IMR-90 (cell line): ENCODE measurements around the gene GUCD1. TPM values are rescaled to one million over a fixed set of nuclear protein-coding genes. Genes with fewer than 3 reads are reported as not detected.

Experiments
- ATAC-seq: fragments of 200-7000 bp; cut with Tn5 transposase; 2 replicates; pipeline ENCODE4 v1.9.1; 2020; ENCODE audit warnings: low read depth, mild to moderate bottlenecking, moderate library complexity
- BruUV-seq: library from RNA; stranded (reverse); fragments of 400-500 nt; replicated peaks from 2 replicates; lab custom pipeline; 2021; lab: Mats Ljungman, UMichigan
- CTCF ChIA-PET: fragments of 300-600 bp; formaldehyde crosslinking; extraction: SDS; loops from one replicate; lab custom pipeline; 2021; ENCODE audit warnings: antibody characterized with exemption; lab: Yijun Ruan, JAX
- POLR2A ChIA-PET: fragments of 300-600 bp; sonication (Branson Sonifier 250); formaldehyde crosslinking; loops from one replicate; lab custom pipeline; 2022; ENCODE audit warnings: antibody characterized with exemption; ENCODE audit not compliant: unreplicated experiment; lab: Charles Lee
- DNase-seq: peaks from one replicate; pipeline ENCODE4 v3.0.0; 2013
- H2AFZ ChIP-seq: replicated peaks from 2 replicates; pipeline ENCODE3; 2013; ENCODE audit warnings: low read length, mild to moderate bottlenecking; ENCODE audit not compliant: poor library complexity
- H2AK5ac ChIP-seq: 2 replicates; pipeline ENCODE4 v1.6.1; 2013; ENCODE audit warnings: low read depth, low read length, inconsistent platforms
- H2AK9ac ChIP-seq: replicated peaks from 2 replicates; pipeline ENCODE3; 2013; ENCODE audit warnings: mild to moderate bottlenecking, low read depth, low read length, moderate library complexity; ENCODE audit not compliant: poor library complexity
- H2BK120ac ChIP-seq: 2 replicates; pipeline ENCODE4 v1.6.1; 2013; ENCODE audit warnings: low read depth, low read length, inconsistent platforms
- H2BK15ac ChIP-seq: 3 replicates; pipeline ENCODE4 v1.6.1; 2013; ENCODE audit warnings: low read depth, low read length, inconsistent platforms
- H2BK20ac ChIP-seq: 2 replicates; pipeline ENCODE4 v1.6.1; 2013; ENCODE audit warnings: low read depth, mild to moderate bottlenecking, inconsistent platforms, low read length, moderate library complexity
- H2BK5ac ChIP-seq: 2 replicates; pipeline ENCODE4 v1.6.1; 2013; ENCODE audit warnings: mild to moderate bottlenecking, low read depth, low read length, inconsistent platforms; ENCODE audit not compliant: poor library complexity, severe bottlenecking
- H3K14ac ChIP-seq: replicated peaks from 2 replicates; pipeline ENCODE4 v1.6.1; 2013; ENCODE audit warnings: low read depth, low read length, inconsistent platforms
- H3K18ac ChIP-seq: 2 replicates; pipeline ENCODE4 v1.6.1; 2013; ENCODE audit warnings: low read depth, low read length, control low read depth
- H3K23ac ChIP-seq: 2 replicates; pipeline ENCODE4 v1.6.1; 2013; ENCODE audit warnings: low read depth, low read length, inconsistent platforms
- H3K27ac ChIP-seq: 2 replicates; pipeline ENCODE4 v1.5.1; 2013; ENCODE audit warnings: mild to moderate bottlenecking, control low read depth, low read length; ENCODE audit not compliant: insufficient read depth
- H3K27me3 ChIP-seq: 2 replicates; pipeline ENCODE4 v1.6.1; 2013; ENCODE audit warnings: low read length; ENCODE audit not compliant: control insufficient read depth, insufficient read depth
- H3K36me3 ChIP-seq: 2 replicates; pipeline ENCODE4 v1.6.1; 2013; ENCODE audit warnings: low read length, mixed read lengths; ENCODE audit not compliant: control insufficient read depth, insufficient read depth
- H3K4ac ChIP-seq: 2 replicates; pipeline ENCODE4 v1.6.1; 2013; ENCODE audit warnings: low read depth, low read length, inconsistent platforms
- H3K4me1 ChIP-seq: 2 replicates; pipeline ENCODE4 v1.6.1; 2013; ENCODE audit warnings: low read length, mixed read lengths; ENCODE audit not compliant: control insufficient read depth, insufficient read depth
- H3K4me2 ChIP-seq: 2 replicates; pipeline ENCODE4 v1.6.1; 2013; ENCODE audit warnings: low read depth, mild to moderate bottlenecking, control low read depth, low read length, moderate library complexity
- H3K4me3 ChIP-seq: 2 replicates; pipeline ENCODE4 v1.5.1; 2013; ENCODE audit warnings: low read depth, mild to moderate bottlenecking, control low read depth, low read length, moderate library complexity; ENCODE audit not compliant: insufficient read depth
- H3K56ac ChIP-seq: 2 replicates; pipeline ENCODE4 v1.6.1; 2013; ENCODE audit warnings: low read length, inconsistent platforms; ENCODE audit not compliant: insufficient read depth; ENCODE audit errors: extremely low read depth
- H3K79me1 ChIP-seq, 2 experiments: 2 replicates each; pipeline ENCODE4 v1.6.1; 2013; ENCODE audit warnings: low read length in 2 of 2, inconsistent platforms in 1 of 2, low read depth in 1 of 2
- H3K9ac ChIP-seq: 2 replicates; pipeline ENCODE4 v1.6.1; 2013; ENCODE audit warnings: low read depth, low read length, control low read depth
- H3K9me1 ChIP-seq: 2 replicates; pipeline ENCODE4 v1.6.1; 2013; ENCODE audit warnings: low read length, inconsistent platforms; ENCODE audit not compliant: insufficient read depth
- H3K9me3 ChIP-seq: 2 replicates; pipeline ENCODE4 v1.6.1; 2013; ENCODE audit warnings: low read length; ENCODE audit not compliant: control insufficient read depth, insufficient read depth
- H4K20me1 ChIP-seq: 2 replicates; pipeline ENCODE4 v1.6.1; 2013; ENCODE audit warnings: low read length, inconsistent platforms; ENCODE audit not compliant: insufficient read depth
- H4K5ac ChIP-seq: 2 replicates; pipeline ENCODE4 v1.6.1; 2013; ENCODE audit warnings: mild to moderate bottlenecking, low read depth, low read length, control low read depth
- H4K8ac ChIP-seq, 2 experiments: 2 replicates each; pipeline ENCODE4 v1.6.1; 2013; ENCODE audit warnings: low read depth in 2 of 2, low read length in 2 of 2, control low read depth in 1 of 2, inconsistent platforms in 1 of 2
- H4K91ac ChIP-seq: 2 replicates; pipeline ENCODE4 v1.6.1; 2013; ENCODE audit warnings: low read depth, low read length, inconsistent platforms; ENCODE audit not compliant: insufficient read depth
- CEBPB ChIP-seq: IDR thresholded peaks from 2 replicates; pipeline ENCODE4 v1.6.1; 2012; ENCODE audit warnings: low read depth, low read length, improper control_type of control experiment
- CHD1 ChIP-seq: IDR thresholded peaks from 2 replicates; pipeline ENCODE4 v1.6.1; 2012; ENCODE audit warnings: low read depth, low read length, improper control_type of control experiment
- FOS ChIP-seq: fragments of 150-350 bp; IDR thresholded peaks from 2 replicates; pipeline ENCODE4 v1.6.1; 2016; ENCODE audit warnings: low read depth, low read length
- NFE2L2 ChIP-seq: fragments of 150-350 bp; IDR thresholded peaks from 2 replicates; pipeline ENCODE4 v1.6.1; 2016; ENCODE audit warnings: low read depth, mild to moderate bottlenecking, low read length
- POLR2A ChIP-seq: IDR thresholded peaks from 2 replicates; pipeline ENCODE4 v1.6.1; 2012; ENCODE audit warnings: mild to moderate bottlenecking, low read depth, low read length
- RAD21 ChIP-seq: IDR thresholded peaks from 2 replicates; pipeline ENCODE4 v1.6.1; 2012; ENCODE audit warnings: low read length, improper control_type of control experiment
- USF2 ChIP-seq: fragments of 150-350 bp; IDR thresholded peaks from 2 replicates; pipeline ENCODE4 v1.6.1; 2017; ENCODE audit warnings: mild to moderate bottlenecking, antibody characterized with exemption, low read length, low read depth
- WGBS, 2 experiments: methylation state at CpG; one replicate each; pipeline versions ENCODE4 v1.1.5 to v1.1.7; 2013; ENCODE audit warnings: missing lambda C conversion rate in 2 of 2; ENCODE audit not compliant: insufficient read length in 1 of 2; ENCODE audit errors: extremely low coverage in 2 of 2; 5-methylcytosine and 5-hydroxymethylcytosine counted together
- dilution Hi-C: fragments of 300-500 bp; cut with HindIII; formaldehyde crosslinking; loops from one replicate; pipeline ENCODE4 v1.14.3; 2018; ENCODE audit warnings: low sequenced_read_pairs; ENCODE audit not compliant: unreplicated experiment
- in situ Hi-C: fragments of 300-500 bp; cut with MboI; formaldehyde crosslinking; loops from 3 replicates; pipeline ENCODE4 v1.14.3; 2019; ENCODE audit warnings: low sequenced_read_pairs, inconsistent platforms, mixed read lengths
- intact Hi-C: fragments of 100-400 bp; cut with micrococcal nuclease; formaldehyde crosslinking; loops from 2 replicates; pipeline ENCODE4 v1.10.0; 2022
- polyA plus RNA-seq, 3 experiments: library from polyadenylated mRNA; depleted of rRNA; stranded (reverse); fragments of >200 nt; gene quantifications; 2 replicates each; pipeline ENCODE4 v1.2.3, GENCODE V29; 2012; ENCODE audit warnings: low replicate concordance in 1 of 3
- total RNA-seq: library from RNA; depleted of rRNA; stranded (reverse); fragments of >200 nt; gene quantifications from 2 replicates; pipeline ENCODE4 v1.2.3, GENCODE V29; 2012

Gene GUCD1
- total and polyA plus RNA-seq, 2 of the 4 experiments (the other 2 are of a cell fraction) = 97.6 to 143 TPM

DNA sequence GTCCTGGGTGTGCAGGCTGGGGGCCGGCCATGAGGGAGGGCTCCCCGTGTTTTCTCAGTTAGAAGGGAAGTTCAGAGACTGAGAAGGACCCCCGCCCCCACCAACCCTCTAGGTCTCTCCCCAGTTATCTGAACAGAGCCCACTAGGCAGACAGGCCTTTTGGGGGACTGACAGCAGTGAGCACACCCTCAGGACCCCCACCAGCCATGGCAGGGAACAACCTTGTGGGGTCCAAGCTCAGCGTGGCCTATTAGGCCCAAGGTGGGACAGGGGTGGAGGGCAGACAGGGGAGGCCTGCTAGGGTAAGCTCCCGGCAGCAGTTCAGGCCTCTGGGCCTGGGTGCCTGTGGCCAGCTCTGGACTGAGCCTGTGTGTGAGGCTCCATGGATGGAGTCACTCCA is 32.3 kb upstream of the GUCD1 start:
- H2BK15ac ChIP-seq = no peak overlapping the region
- intact Hi-C loops = no loop called here
- POLR2A ChIA-PET = no interaction called here

More for the DNA sequence above, 32.3 kb upstream of the GUCD1 start:
- Histone ChIP-seq H3K27me3 (no peaks in the 10 kb centered on the region), H3K36me3 (peaks cover 27% of the 10 kb centered on the region; the same call in 1 of the 2 replicates), H3K79me1 (peaks cover 0 to 6% of the 10 kb centered on the region in 2 experiments; a peak in 2 of 4 replicates), H3K9me3 (no peaks in the 10 kb centered on the region), H3K4me2 (no peak overlapping the region), H2AFZ (no peak overlapping the region), H3K9ac (no peak overlapping the region), H3K4me1 (peaks cover 12% of the 10 kb centered on the region; the same call in 1 of the 2 replicates), H4K5ac (no peak overlapping the region), H3K18ac (no peak overlapping the region), H2BK20ac (no peak overlapping the region), H3K4ac (no peak overlapping the region), H2AK5ac (no peak overlapping the region), H2BK5ac (no peak overlapping the region), H4K8ac (no peak overlapping the region), H3K23ac (no peak overlapping the region), H4K20me1 (no peaks in the 10 kb centered on the region), H3K4me3 (no peak overlapping the region), H3K27ac (no peak overlapping the region), H3K14ac (no peak overlapping the region), H4K91ac (no peak overlapping the region), H2AK9ac (no peak overlapping the region), H3K9me1 (peaks cover 14% of the 10 kb centered on the region), H2BK120ac (no peak overlapping the region), H3K56ac (no peak overlapping the region)
- BruUV-seq = no TSS peak
- dilution Hi-C loops = no loop called here
- CTCF ChIA-PET = interaction anchor here (0.6 kb wide), 1 partner anchor 839 kb away, joined by 3 read pairs; no protein-coding TSS in a partner anchor
- in situ Hi-C loops = no loop called here
- WGBS, 2 experiments = 85% methylated on average over 2 of the region's 5 CpGs; no CpG with 5 or more reads in 1 of the 2 experiments
- ATAC-seq (no peak), DNase-seq (no peak)
- TF ChIP-seq CEBPB (no peak), POLR2A (no peak), USF2 (no peak), FOS (no peak), RAD21 (no peak), NFE2L2 (no peak), CHD1 (no peak)
